Activated CD8-positive, alpha-beta memory T cell treated with anti-CD3 and anti-CD28 coated beads, Interleukin-2, amount 10 ng/mL, durations not matched to agents 7 days and 5 days (primary cell): ENCODE data around the gene STRN. TPM values are rescaled to one million over a fixed set of nuclear protein-coding genes. Genes with fewer than 3 reads are reported as not detected.
A peak's percentile ranks its signal among the peaks of the same experiment; 100 is the strongest.

ENCODE experiments used
- ATAC-seq: fragments of 150-1000 bp; cut with Tn5 transposase; one replicate; pipeline ENCODE4 v1.10.0; 2021; ENCODE audit warnings: moderate library complexity
- CTCF ChIA-PET: fragments of 350-600 bp; sonication (Branson Sonifier 250); formaldehyde crosslinking; loops from one replicate; lab custom pipeline; 2021; ENCODE audit warnings: antibody characterized with exemption; lab: Charles Lee
- DNase-seq: peaks from one replicate; pipeline ENCODE4 v3.0.0-alpha.2; 2020
- H3K27ac Mint-ChIP-seq: one replicate; pipeline ENCODE4 v1.8.0; 2021; ENCODE audit warnings: mild to moderate bottlenecking, mixed read lengths
- H3K27me3 Mint-ChIP-seq: one replicate; pipeline ENCODE4 v1.8.0; 2021; ENCODE audit warnings: mixed read lengths
- H3K36me3 Mint-ChIP-seq: one replicate; pipeline ENCODE4 v1.8.0; 2021; ENCODE audit warnings: mild to moderate bottlenecking, mixed read lengths
- H3K4me1 Mint-ChIP-seq: one replicate; pipeline ENCODE4 v1.8.0; 2021; ENCODE audit warnings: mixed read lengths
- H3K4me3 Mint-ChIP-seq: one replicate; pipeline ENCODE4 v1.8.0; 2021; ENCODE audit warnings: mild to moderate bottlenecking, moderate library complexity, mixed read lengths
- H3K9me3 Mint-ChIP-seq: one replicate; pipeline ENCODE4 v1.8.0; 2022; ENCODE audit warnings: low read depth, mixed read lengths
- total RNA-seq, 2 experiments: library from RNA; stranded (reverse); gene quantifications; one replicate each; pipeline ENCODE4 v1.2.3, GENCODE V29; 2021

The STRN gene
- total RNA-seq, 2 experiments from 2014 or later: 27.7 to 30.8 TPM

- H3K27me3 Mint-ChIP-seq: no peaks in the 10 kb centered on the region
- DNase-seq: no peak
- no peak overlapping the region for H3K27ac Mint-ChIP-seq
These were observed 87.9 kb downstream of the STRN start for GRCh38 chr2:36878429-36878828.

GRCh38 chr2:36871068-36871707 is 95.1 kb downstream of the STRN start:
- CTCF ChIA-PET: interaction anchor here (1.3 kb wide), 1 partner anchor 11 kb away, joined by 3 read pairs; no protein-coding TSS in a partner anchor
- H3K27ac Mint-ChIP-seq: no peak overlapping the region
- ATAC-seq: peak; percentile 9
- H3K36me3 Mint-ChIP-seq: peaks cover 60% of the 10 kb centered on the region
- no peaks in the 10 kb centered on the region for H3K9me3 Mint-ChIP-seq
- H3K4me3 Mint-ChIP-seq: no peak overlapping the region
- no peak for DNase-seq
- no peaks in the 10 kb centered on the region for H3K27me3 Mint-ChIP-seq
- H3K4me1 Mint-ChIP-seq: peaks cover 7% of the 10 kb centered on the region

More at GRCh38 chr2:36878429-36878828, 87.9 kb downstream of the STRN start:
- ATAC-seq: no peak
- Mint-ChIP-seq H3K36me3 (peaks cover 33% of the 10 kb centered on the region), H3K4me1 (no peaks in the 10 kb centered on the region), H3K4me3 (no peak overlapping the region), H3K9me3 (peaks cover 2% of the 10 kb centered on the region)
- CTCF ChIA-PET: no interaction called here

GRCh38 chr2:36869606-36870005 is 96.7 kb downstream of the STRN start:
- H3K27me3 Mint-ChIP-seq: no peaks in the 10 kb centered on the region
- H3K36me3 Mint-ChIP-seq: peaks cover 63% of the 10 kb centered on the region
- ATAC-seq (no peak), DNase-seq (no peak)
- H3K4me1 Mint-ChIP-seq: peaks cover 7% of the 10 kb centered on the region
- H3K27ac Mint-ChIP-seq: no peak overlapping the region
- CTCF ChIA-PET: interaction anchor here (1.3 kb wide), 1 partner anchor 13 kb away, joined by 3 read pairs; no protein-coding TSS in a partner anchor
- H3K9me3 Mint-ChIP-seq: no peaks in the 10 kb centered on the region
- H3K4me3 Mint-ChIP-seq: no peak overlapping the region

- H3K27ac Mint-ChIP-seq: no peak overlapping the region
- ATAC-seq (no peak), DNase-seq (no peak)
- no peaks in the 10 kb centered on the region for H3K9me3 Mint-ChIP-seq
- CTCF ChIA-PET: no interaction called here
- peaks cover 50% of the 10 kb centered on the region for H3K36me3 Mint-ChIP-seq
- no peaks in the 10 kb centered on the region for H3K27me3 Mint-ChIP-seq
- no peak overlapping the region for H3K4me3 Mint-ChIP-seq
- H3K4me1 Mint-ChIP-seq: peaks cover 14% of the 10 kb centered on the region
These were observed 104.4 kb downstream of the STRN start for GRCh38 chr2:36861896-36862295.

- Mint-ChIP-seq H3K27ac (no peak overlapping the region), H3K4me3 (no peak overlapping the region), H3K9me3 (no peaks in the 10 kb centered on the region), H3K27me3 (no peaks in the 10 kb centered on the region), H3K4me1 (peaks cover 14% of the 10 kb centered on the region), H3K36me3 (peaks cover 37% of the 10 kb centered on the region)
- ATAC-seq: no peak
- no peak for DNase-seq
- CTCF ChIA-PET: no interaction called here
These were observed 107.0 kb downstream of the STRN start for GRCh38 chr2:36859366-36859792.

GRCh38 chr2:36858551-36859365 is 107.6 kb downstream of the STRN start:
- CTCF ChIA-PET: no interaction called here
- peaks cover 14% of the 10 kb centered on the region for H3K4me1 Mint-ChIP-seq
- H3K27ac Mint-ChIP-seq: no peak overlapping the region
- no peaks in the 10 kb centered on the region for H3K27me3 Mint-ChIP-seq
- DNase-seq: no peak
- peak; percentile 47 for ATAC-seq
- no peak overlapping the region for H3K4me3 Mint-ChIP-seq
- H3K9me3 Mint-ChIP-seq: no peaks in the 10 kb centered on the region
- H3K36me3 Mint-ChIP-seq: peaks cover 36% of the 10 kb centered on the region

- Mint-ChIP-seq H3K4me1 (peaks cover 14% of the 10 kb centered on the region), H3K27ac (no peak overlapping the region), H3K4me3 (no peak overlapping the region), H3K36me3 (peaks cover 28% of the 10 kb centered on the region), H3K27me3 (no peaks in the 10 kb centered on the region), H3K9me3 (no peaks in the 10 kb centered on the region)
- CTCF ChIA-PET: no interaction called here
- ATAC-seq: no peak
- DNase-seq: no peak
These were observed 108.6 kb downstream of the STRN start for GRCh38 chr2:36857713-36858112.

GRCh38 chr2:36855429-36855828 is 110.9 kb downstream of the STRN start:
- CTCF ChIA-PET: no interaction called here
- peaks cover 25% of the 10 kb centered on the region for H3K36me3 Mint-ChIP-seq
- no peak for ATAC-seq

GRCh38 chr2:36854241-36854640 is 112.1 kb downstream of the STRN start:
- peaks cover 31% of the 10 kb centered on the region for H3K36me3 Mint-ChIP-seq
- CTCF ChIA-PET: no interaction called here
- peaks cover 12% of the 10 kb centered on the region for H3K4me1 Mint-ChIP-seq
- H3K27ac Mint-ChIP-seq: no peak overlapping the region
- ATAC-seq (no peak), DNase-seq (no peak)
- no peaks in the 10 kb centered on the region for H3K27me3 Mint-ChIP-seq
- H3K9me3 Mint-ChIP-seq: no peaks in the 10 kb centered on the region
- H3K4me3 Mint-ChIP-seq: no peak overlapping the region

More at GRCh38 chr2:36855429-36855828, 110.9 kb downstream of the STRN start:
- no peak for DNase-seq
- H3K4me1 Mint-ChIP-seq: peaks cover 14% of the 10 kb centered on the region
- H3K27me3 Mint-ChIP-seq: no peaks in the 10 kb centered on the region
- H3K27ac Mint-ChIP-seq: no peak overlapping the region
- no peak overlapping the region for H3K4me3 Mint-ChIP-seq
- no peaks in the 10 kb centered on the region for H3K9me3 Mint-ChIP-seq

GRCh38 chr2:36849265-36849664 is 117.1 kb downstream of the STRN start:
- Mint-ChIP-seq H3K9me3 (no peaks in the 10 kb centered on the region), H3K27me3 (no peaks in the 10 kb centered on the region), H3K4me3 (no peak overlapping the region), H3K36me3 (peaks cover 28% of the 10 kb centered on the region), H3K4me1 (no peaks in the 10 kb centered on the region), H3K27ac (no peak overlapping the region)
- DNase-seq (no peak), ATAC-seq (no peak)
- CTCF ChIA-PET: no interaction called here

- CTCF ChIA-PET: no interaction called here
- no peak overlapping the region for H3K27ac Mint-ChIP-seq
These were observed 122.5 kb downstream of the STRN start for GRCh38 chr2:36843838-36844237.

GRCh38 chr2:36839976-36840617 is 126.2 kb downstream of the STRN start:
- CTCF ChIA-PET: no interaction called here
- DNase-seq (no peak), ATAC-seq (no peak)
- H3K36me3 Mint-ChIP-seq: peaks cover 4% of the 10 kb centered on the region
- H3K9me3 Mint-ChIP-seq: no peaks in the 10 kb centered on the region
- H3K27ac Mint-ChIP-seq: no peak overlapping the region
- H3K27me3 Mint-ChIP-seq: no peaks in the 10 kb centered on the region
- H3K4me3 Mint-ChIP-seq: no peak overlapping the region
- H3K4me1 Mint-ChIP-seq: peaks cover 5% of the 10 kb centered on the region

More at GRCh38 chr2:36843838-36844237, 122.5 kb downstream of the STRN start:
- Mint-ChIP-seq H3K36me3 (peaks cover 10% of the 10 kb centered on the region), H3K27me3 (no peaks in the 10 kb centered on the region), H3K9me3 (no peaks in the 10 kb centered on the region), H3K4me3 (no peak overlapping the region), H3K4me1 (no peaks in the 10 kb centered on the region)
- no peak for DNase-seq
- no peak for ATAC-seq

- no peak for ATAC-seq
- no peak overlapping the region for H3K4me3 Mint-ChIP-seq
- H3K27ac Mint-ChIP-seq: peak overlapping the region; percentile 18
- no peaks in the 10 kb centered on the region for H3K9me3 Mint-ChIP-seq
- CTCF ChIA-PET: no interaction called here
- H3K27me3 Mint-ChIP-seq: peaks cover 12% of the 10 kb centered on the region
- DNase-seq: no peak
- H3K4me1 Mint-ChIP-seq: peaks cover 11% of the 10 kb centered on the region
- H3K36me3 Mint-ChIP-seq: no peaks in the 10 kb centered on the region
These were observed 131.4 kb downstream of the STRN start for GRCh38 chr2:36834731-36835524.
